Stromal cell of bone marrow (primary cell): Measurements from ENCODE around the gene KAZALD1.
"Not testable (repeated sequence)": the region's sequence is repeated elsewhere in the genome, so short reads cannot be mapped to it uniquely, and the experiment has no call there.

ENCODE experiments used
- DNase-seq: peaks from one replicate; pipeline ENCODE4 v3.0.0-alpha.2; 2012; ENCODE audit warnings: low read depth

Gene KAZALD1

DNA sequence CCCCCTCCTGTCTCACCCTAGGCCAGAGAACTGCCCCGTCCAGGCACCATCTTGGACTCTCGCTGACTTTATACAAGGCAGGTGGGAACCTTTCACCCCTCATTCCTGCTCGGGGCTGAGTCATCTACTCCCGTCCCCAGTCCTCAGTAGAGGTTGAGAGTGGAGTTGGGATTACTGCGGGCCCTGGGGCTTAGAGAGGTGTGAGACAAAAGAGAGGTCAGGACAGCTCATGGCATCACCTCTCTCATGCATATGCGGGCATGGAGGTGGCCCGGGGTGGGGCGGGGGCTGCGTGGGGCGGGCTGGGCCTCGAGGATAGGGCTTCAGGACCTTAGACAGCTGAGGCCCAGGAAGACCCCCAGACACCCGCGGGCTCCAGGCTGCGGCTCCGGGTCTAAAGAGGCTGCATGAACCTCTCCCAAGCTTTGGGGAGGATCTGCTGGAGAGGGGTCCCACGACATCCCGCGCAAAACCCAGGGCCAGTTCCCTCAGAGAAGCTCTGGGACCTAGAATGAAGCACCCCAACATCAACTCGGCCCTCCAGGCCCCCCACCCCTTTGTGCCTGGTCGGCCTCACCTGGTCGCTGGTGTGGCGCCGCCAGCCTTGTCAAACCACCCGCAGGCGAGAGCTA is 31.2 kb upstream of the KAZALD1 start:
- no peak for DNase-seq

DNA sequence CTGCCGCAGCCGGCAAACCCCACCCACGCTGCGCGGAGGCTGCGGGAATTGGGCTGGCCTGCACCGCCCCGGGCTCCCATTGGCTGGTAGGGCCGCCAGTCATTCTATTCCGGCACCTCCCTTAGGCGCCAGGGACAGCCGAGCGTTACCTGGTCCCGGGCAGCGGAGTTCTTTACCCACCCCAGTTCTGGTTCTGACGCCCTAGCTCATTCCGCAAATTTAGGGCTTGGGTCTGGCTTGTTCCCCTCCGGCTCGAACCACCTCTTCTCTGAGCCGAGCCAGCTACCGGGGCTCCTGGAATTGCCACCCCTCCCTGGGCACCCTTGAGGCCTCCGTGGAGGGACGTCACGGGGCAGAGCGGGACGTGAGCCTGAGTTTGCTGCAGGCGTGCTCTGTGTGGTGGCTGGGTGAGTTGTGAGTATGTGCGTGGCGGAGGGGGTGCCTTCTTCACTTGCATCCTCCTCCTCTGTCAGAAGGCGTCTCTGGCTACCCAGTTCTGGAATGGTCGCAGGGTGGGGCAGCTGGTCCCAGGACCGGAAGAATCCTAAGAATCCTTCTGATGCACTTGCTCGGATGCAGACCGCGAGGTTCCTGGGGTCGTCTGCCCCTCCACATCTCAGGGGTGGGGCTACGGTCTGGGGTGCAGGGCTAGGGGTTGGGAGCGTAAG is 30.5 kb upstream of the KAZALD1 start, which contains the start of the genes PDZD7 and SFXN3:
Gene PDZD7 (minus strand): TSS at position 2 of the 668 bp plus-strand sequence. CDS start 910 bp downstream, outside the sequence.
Gene SFXN3 (plus strand): TSS at position 107 of the 668 bp plus-strand sequence. CDS start 3,461 bp downstream, outside the sequence.
- DNase-seq, result peak; percentile 87

DNA sequence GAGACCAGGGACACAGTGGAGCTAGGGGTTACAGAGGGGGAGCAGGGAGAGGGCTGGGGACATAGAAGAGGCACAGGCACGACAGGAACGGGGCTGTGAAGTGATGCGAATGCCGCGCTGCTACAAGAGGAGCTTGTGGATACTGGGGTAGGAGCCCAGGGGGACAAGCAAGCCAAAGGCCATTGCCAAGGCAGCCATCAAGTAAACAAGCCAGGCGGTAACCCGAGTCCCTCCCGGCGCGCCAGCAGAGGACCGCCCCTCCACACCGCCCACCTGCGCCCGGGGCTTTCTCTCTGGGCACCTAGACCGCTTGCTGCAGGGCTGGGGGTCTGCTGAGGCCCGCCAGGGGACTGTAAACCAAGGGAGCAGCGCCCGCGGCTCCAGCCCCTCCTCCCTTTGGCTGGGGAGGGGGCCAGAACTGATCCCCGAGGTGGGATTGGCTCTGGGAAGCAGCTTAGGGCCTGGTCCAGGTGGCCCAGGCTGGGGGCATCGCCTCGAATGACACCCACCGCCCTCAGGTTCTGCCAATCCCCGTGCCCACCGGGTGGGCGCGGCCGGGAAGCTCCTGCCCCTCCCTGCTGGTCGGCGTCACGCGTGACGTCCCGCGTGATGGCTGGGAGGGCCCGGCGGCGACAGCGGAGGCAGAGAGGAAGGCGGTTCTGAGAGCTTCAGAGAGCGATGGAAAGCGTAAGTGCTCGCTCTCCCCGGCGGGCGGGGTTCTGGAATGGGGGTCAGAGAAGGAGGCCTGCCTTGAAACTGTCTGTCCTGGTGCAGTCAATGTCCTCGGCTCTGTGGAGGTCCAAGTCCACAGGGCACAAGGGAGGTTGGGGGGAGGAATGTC is 29.8 kb upstream of the KAZALD1 start:
- peak; percentile 57 for DNase-seq

DNA sequence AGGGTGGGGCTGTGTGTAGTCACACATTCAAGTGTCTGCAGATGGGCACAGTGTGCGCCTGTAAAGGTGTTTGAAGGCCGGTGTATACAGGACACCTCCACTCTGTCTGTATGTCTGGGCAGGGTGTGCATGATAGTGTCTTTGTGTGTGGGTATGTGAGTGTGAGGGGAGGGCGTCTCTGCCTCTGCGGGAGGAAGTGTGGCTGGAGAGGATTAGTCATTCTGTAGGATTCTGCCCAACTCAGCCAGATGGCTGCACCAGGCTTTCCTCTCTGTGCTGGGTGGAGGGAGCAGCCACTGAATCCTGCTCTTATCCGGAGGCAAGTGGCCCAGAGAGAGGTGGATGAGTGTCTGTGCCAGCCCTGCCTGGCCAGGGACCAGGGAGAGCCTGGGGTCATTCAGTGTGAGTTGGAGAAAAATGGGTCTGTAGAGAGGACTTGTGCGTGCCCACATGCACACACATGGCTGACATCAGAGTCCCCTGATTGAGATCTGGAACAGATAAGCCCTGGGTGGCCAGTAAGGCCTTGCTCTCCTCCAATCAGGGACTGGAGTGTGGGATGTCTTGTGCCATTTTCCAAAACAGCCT is 29.1 kb upstream of the KAZALD1 start:
- DNase-seq, result peak; percentile 81

DNA sequence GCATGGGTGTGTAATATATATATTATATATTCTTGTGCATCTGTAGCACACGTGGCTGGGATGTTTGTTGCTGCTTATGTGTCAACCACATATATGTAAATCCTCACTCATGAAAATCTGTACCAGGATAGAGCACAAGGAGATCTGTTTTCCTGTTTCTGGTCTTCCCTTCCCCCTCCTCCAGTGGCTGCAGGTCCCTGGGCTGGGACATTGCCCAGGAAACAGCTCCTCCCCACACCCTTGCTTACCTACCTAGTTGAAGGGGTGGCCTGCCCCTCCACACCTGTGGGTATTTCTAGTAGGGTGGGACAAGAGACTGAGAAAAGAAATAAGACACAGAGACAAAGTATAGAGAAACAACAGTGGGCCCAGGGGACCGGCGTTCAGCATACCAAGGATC is 28.5 kb upstream of the KAZALD1 start:
- no peak for DNase-seq

DNA sequence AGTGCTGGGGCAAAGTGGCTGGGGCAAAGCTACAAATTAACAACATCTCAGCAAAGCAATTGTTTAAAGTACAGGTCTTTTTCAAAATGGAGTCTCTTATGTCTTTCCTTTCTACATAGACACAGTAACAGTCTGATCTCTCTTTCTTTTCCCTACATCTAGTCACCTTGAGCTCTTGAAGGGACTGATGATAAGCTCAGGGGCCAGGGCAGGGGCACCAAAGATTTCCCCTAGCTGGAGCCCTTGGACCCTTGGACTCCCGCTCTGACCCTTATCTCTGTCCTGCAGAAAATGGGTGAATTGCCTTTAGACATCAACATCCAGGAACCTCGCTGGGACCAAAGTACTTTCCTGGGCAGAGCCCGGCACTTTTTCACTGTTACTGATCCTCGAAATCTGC is 27.4 kb upstream of the KAZALD1 start:
- DNase-seq, result not testable (repeated sequence)

DNA sequence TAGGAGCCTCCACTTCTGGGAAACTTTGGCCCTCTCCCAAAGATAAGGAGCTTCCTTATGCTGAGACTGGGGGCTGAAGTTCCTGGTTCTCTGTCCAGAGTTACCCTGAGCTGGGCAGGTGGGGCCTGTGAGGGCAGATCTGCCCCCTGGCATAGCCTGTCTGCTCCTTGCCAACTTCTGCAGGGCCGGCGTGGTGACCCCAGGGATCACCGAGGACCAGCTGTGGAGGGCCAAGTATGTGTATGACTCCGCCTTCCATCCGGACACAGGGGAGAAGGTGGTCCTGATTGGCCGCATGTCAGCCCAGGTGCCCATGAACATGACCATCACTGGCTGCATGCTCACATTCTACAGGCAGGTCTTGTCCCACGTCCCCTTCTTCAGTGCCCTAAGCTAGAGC is 26.5 kb upstream of the KAZALD1 start:
- DNase-seq, result no peak

DNA sequence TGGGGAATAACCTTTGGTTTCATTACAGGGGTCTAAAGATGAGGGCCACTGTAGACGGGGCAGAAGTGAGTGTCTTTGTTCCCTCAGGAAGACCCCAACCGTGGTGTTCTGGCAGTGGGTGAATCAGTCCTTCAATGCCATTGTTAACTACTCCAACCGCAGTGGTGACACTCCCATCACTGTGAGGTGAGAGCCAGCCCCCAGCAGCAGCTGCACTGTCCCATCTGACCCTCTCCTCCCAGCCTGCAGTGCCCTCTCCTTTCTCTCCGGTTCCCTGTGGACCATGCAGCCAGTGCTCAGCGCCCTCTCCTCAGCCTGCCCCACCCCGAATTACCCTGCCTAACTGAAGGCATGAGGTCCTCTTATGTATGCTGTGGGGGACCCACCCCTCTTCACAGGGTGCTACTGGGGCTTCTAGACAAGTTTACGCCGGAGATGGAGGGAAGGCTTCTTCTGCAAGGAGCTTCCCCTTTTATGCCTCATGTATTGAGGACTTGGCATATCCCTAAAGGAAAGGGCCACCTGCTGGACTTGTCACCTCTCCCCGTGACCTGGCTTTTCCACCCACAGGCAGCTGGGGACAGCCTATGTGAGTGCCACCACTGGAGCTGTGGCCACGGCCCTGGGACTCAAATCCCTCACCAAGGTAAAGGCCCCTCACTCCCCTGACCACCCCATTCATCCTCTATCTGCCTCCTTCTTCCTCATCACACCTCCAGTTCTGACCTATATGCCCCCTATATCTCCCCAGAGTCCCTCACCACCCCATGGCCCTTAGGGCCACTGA is 25.7 kb upstream of the KAZALD1 start:
- DNase-seq, result no peak

DNA sequence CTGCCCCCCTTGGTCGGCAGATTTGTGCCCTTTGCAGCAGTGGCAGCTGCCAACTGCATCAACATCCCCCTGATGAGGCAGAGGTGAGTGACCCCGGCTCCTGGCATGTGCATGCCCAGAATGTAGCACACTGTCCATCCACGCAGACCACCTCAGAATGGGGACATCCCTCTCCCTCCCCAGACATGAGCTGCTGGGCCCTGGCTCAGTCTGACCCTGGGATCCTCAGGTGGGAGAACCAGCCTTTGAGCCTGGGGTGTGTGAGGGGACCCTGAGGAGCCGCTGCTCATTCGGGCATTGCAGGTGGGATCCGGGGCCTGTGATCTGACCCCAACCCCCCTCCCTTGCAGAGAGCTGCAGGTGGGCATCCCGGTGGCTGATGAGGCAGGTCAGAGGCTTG is 25.1 kb upstream of the KAZALD1 start:
- no peak for DNase-seq

DNA sequence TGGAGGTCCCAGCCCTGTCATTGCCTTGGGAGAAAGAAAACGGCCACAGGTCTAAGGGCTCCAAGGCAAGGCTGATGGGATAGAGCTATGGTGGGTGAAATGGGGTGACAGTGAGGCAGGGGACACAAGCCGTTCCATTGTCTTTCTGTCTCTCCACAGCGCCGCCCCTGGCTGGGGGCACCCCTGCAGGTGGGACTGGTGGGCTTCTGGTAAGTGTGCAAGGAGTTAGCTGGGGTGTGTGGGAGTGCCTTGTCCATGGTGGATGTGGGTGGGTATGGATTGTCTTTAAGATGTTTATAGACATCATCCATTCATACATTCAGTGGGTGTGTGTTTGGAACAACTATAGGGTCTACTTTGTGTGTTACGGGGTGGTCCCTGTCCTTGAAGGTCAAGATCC is 23.3 kb upstream of the KAZALD1 start:
- no peak for DNase-seq

DNA sequence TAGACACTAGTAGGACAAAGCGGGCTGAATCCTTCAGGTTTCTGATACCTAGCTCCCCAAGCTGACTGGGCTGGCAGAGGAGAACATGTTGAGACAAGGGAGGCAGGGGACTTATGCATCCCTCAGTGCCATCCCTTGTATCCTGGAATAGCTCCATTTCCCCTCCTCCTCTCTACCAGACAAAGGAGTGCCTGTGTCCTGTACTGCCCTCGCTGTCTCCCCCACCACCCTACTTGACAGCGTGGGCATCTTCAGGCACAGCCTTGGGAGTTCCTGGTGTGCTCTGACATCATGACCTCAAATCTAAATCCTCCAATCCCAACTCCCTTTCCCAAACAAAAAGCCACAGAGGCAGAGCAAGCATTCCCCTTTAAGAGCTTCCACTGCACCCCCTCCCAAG is 21.7 kb upstream of the KAZALD1 start:
- DNase-seq, result no peak

DNA sequence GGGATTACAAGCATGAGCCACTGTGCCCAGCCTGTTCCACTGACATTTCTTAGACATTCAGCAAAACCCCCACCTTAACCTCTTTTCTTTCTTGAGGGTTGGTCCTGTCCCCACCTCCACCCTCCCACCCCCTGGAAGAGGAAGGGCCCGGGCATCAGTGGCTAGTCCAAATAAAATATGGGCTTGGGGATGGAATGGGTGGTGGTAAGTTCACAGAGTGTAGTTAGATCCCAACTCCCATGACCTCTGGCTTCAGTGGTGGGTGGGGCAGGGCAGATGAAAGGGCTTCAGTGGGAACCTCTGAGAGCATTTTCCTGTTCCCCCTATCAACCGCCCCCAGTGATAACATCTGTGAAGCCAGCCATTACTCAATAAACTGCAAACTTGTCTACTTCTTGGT is 20.9 kb upstream of the KAZALD1 start:
- DNase-seq, result no peak

DNA sequence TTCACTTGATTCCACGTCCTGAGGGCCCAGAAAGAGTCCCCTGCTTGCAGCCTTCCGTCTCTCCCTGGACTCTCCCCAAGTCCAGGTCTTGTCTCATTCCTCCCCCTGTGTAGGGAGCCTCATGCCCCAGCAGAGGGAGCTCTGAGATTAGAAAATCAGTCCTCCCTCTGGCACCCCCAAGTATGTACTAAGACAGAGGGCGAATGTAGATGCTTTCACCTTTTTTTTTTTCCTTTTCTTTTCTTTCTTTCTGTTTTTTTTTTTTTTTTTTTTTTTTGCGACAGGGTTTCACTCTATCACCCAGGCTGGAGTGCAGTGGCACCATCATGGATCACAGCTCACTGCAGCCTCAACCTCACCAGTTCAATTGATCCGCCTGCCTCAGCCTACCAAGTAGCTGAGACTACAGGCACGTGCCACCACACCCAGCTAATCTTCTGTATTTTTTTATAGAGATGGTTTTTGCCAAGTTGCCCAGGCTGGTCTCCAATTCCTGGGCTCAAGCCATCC is 20.5 kb upstream of the KAZALD1 start:
- peak; percentile 71 for DNase-seq

DNA sequence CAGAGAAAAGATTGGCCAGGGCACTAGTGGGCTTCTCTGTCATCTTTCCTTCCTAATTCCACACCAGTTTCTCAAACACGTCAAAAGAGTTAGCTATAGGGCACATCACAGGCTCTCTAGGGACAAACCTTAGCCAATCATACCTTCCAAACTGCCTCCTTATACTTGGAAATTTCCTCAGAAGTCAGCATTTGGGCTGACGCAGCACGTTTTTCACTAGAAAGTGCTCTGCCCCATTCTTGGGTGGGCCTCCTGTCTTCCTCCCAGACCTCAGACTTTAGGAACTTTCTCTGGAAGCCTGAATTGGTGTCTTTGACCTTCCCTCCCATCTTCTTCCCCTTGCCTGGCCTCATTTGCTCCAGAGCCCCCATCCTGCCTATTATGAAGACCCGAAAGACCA is 19.7 kb upstream of the KAZALD1 start:
- DNase-seq, result no peak

DNA sequence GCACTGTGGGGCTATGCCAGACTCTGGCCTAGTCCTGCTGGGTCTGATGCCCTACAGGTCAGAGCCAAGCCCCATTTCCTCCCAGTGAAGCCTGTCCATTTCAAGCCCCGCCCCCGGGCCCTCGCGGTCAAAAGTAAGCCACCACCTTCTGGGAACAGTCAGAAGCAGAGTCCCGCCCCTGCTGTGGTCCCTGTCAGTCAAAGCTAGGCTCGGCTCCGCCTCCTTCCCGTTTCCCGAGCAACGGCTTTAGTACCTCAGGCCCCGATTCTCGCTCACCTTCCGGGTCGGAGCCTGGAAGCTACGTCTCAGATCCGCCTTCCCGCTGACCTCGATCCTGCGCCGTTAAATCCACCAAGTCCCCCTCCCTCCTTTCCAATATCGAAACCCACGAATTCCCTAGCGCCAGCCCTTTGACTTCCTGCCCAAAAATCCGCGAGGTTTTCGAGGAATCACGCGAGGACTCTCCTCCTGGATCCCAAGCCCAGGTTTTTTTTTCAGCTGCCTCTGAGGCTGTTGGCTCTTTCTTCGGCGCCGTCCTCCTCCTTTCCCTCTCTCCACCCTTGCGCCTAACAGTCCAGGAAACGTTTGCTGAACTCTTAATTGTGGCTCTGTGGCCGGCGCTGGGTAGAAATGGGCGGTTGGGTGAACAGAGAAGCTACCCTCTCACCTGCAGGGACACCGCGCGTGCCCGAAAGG is 19.0 kb upstream of the KAZALD1 start:
- DNase-seq, result peak; percentile 94

DNA sequence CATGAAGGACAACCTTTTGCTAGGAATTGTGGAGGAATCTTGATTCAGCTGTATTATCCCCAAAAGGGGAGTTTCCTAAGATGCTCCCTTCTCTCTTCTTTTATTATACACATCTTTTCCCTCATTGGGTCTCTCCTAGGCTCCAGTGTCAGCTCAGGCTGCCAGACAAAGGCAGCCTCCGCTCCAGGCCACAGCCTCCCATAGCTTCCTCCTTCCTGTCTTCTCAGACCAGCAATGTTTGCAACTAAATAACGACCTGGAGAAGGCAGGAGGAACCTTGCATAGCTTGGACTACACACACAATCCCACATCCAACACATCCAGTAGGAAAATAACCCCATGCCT is 18.5 kb upstream of the KAZALD1 start:
- no peak for DNase-seq

DNA sequence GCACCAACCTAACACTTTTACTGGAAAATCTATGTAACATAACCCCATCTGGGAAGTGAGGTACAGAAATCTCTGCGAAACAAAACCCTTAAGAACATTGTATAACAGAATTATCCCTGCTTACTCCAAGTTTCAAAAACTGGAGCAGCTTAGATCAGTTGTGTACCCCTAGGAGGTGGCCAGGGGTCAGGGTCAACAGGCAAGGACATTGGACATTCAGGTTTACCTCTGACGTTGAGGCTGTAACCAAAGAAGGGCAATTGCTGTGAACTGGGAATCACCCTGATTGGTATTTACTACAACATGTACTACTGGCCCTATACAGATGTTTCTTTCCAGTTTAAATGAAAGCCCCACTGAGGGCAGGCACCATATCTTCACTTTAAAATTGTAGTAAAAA is 17.7 kb upstream of the KAZALD1 start:
- DNase-seq, result no peak

DNA sequence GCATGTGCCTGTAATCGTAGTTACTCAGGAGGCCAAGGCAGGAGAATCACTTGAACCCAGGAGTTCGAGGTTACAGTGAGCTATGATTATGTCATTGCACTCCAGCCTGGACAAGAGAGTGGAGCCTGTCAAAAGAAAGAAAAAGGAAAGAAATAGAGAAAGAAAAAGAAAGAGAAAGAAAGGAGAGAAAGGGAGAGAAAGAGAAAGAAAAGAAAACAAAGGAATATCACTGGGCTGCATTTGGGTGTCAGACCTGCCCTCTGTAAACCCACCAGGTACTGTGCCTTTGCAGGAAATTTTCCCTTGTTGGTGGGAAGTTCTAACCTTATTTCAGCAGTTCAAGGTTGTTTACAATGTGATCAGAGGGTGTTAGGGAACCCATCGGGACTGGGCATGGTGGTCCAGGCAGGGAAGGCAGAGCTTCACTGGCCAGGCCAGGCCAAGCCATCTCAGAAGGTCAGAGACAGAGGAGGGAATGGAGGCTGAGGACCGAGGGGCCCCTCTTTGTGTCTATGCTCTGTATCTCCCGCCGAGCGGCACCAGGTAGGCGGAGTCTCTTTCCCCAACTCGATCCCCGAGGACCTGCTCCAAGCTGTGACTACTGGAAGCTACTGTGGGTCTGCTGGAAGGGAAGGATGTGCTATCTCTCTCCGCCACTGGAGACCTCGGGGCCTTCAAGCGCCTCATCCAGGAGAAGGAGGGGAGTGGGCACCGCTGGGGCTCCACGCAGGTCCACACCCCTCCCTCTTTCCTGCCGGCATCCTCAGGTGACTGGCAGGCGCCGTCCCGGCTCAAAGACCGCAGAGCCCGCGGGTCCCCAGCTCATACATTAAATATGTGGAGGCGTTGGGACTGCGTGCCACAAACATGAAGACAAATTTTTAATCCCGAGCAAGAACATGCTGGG is 15.2 kb upstream of the KAZALD1 start:
- no peak for DNase-seq

DNA sequence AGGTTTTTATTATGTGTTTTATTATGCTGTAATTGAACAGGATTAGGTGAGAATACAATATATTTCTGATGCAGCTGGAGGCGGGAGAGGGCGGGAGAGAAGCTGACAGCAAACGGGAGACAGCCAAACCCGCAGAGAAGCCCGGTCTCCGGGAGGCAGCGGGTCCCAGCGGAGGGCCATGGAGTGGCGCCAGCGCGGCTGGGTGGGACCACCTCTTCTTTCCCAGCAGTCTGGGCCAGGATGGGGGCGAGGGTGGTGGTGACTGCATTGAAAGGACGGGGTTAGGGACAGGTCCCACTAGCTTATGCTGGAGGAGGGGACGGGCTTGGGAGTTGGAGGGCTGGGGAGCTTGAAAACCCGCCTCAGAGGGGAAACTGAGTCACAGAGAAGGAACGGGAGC is 14.5 kb upstream of the KAZALD1 start:
- DNase-seq, result no peak
